ENCODE data around the gene SLC9B2. TPM values are rescaled to one million over a fixed set of nuclear protein-coding genes. Genes with fewer than 3 reads are reported as not detected.

Gene SLC9B2
- total RNA-seq, 1 experiment from 2014 or later = 22.1 TPM

GRCh38 chr4:103067841-103068547, 8.6 kb downstream of the SLC9B2 start:
- TF ChIP-seq CTCF (IDR thresholded peaks at IDR 0.05; ENCODE audit: insufficient read depth in 1 of 2, low read depth in 1 of 2, low read length in 1 of 2, severe bottlenecking in 1 of 2, unreplicated experiment in 1 of 2) = no peak
- Mint-ChIP-seq H3K27ac (ENCODE audit: unreplicated experiment) (no peak overlapping the region), H3K4me1 (ENCODE audit: low read depth, unreplicated experiment) (no peaks in the 10 kb centered on the region), H3K4me3 (ENCODE audit: unreplicated experiment) (no peak overlapping the region), H3K36me3 (ENCODE audit: insufficient read depth, unreplicated experiment) (peaks cover 6% of the 10 kb centered on the region), H3K27me3 (ENCODE audit: insufficient read depth, unreplicated experiment) (no peaks in the 10 kb centered on the region), H3K9me3 (ENCODE audit: unreplicated experiment) (no peaks in the 10 kb centered on the region)
- BruUV-seq (replicated peaks) = no TSS peak
- ChIA-PET POLR2A (no interaction called here), CTCF (no interaction called here)
- Histone ChIP-seq H3K36me3 (ENCODE audit: control insufficient read depth, insufficient read depth, low read length) (no peaks in the 10 kb centered on the region), H3K27me3 (replicated peaks; ENCODE audit: control insufficient read depth, insufficient read depth, low read length) (no peaks in the 10 kb centered on the region), H3K9me3 (no peaks in the 10 kb centered on the region), H3K4me3 (ENCODE audit: low read depth, low read length) (no peak overlapping the region), H3K4me1 (0 out of 2 replicates have a peak, but pooled peaks cover 3% of the 10 kb centered on the region)
- no peak for DNase-seq
- intact Hi-C loops (cut with micrococcal nuclease; ENCODE audit: unreplicated experiment) = no loop called here

- no peaks in the 10 kb centered on the region for H3K9me3 Mint-ChIP-seq (ENCODE audit: unreplicated experiment)
- intact Hi-C loops (cut with micrococcal nuclease; ENCODE audit: unreplicated experiment) = no loop called here
- no peaks in the 10 kb centered on the region for H3K27me3 ChIP-seq (replicated peaks; ENCODE audit: control insufficient read depth, insufficient read depth, low read length)
- H3K36me3 ChIP-seq (ENCODE audit: control insufficient read depth, insufficient read depth, low read length) = no peaks in the 10 kb centered on the region
- TF ChIP-seq CTCF (IDR thresholded peaks at IDR 0.05; ENCODE audit: insufficient read depth in 1 of 2, low read depth in 1 of 2, low read length in 1 of 2, severe bottlenecking in 1 of 2, unreplicated experiment in 1 of 2) = no peak
- H3K36me3 Mint-ChIP-seq (ENCODE audit: insufficient read depth, unreplicated experiment) = no peaks in the 10 kb centered on the region
- no peaks in the 10 kb centered on the region for H3K4me1 Mint-ChIP-seq (ENCODE audit: low read depth, unreplicated experiment)
- no TSS peak for BruUV-seq (replicated peaks)
- H3K27ac Mint-ChIP-seq (ENCODE audit: unreplicated experiment) = no peak overlapping the region
- no peak overlapping the region for H3K4me3 Mint-ChIP-seq (ENCODE audit: unreplicated experiment)
- POLR2A ChIA-PET = no interaction called here
- no peak overlapping the region for H3K4me3 ChIP-seq (ENCODE audit: low read depth, low read length)
- no peaks in the 10 kb centered on the region for H3K27me3 Mint-ChIP-seq (ENCODE audit: insufficient read depth, unreplicated experiment)
- H3K9me3 ChIP-seq = no peaks in the 10 kb centered on the region
- H3K4me1 ChIP-seq = no peaks in the 10 kb centered on the region
- CTCF ChIA-PET = no interaction called here
- no peak for DNase-seq
Observed at GRCh38 chr4:103060453-103061148, 16.0 kb downstream of the SLC9B2 start.

GRCh38 chr4:103054030-103054429, 22.5 kb downstream of the SLC9B2 start:
- no peak for DNase-seq
- no peaks in the 10 kb centered on the region for H3K36me3 ChIP-seq (ENCODE audit: control insufficient read depth, insufficient read depth, low read length)
- ChIA-PET POLR2A (no interaction called here), CTCF (no interaction called here)
- no TSS peak for BruUV-seq (replicated peaks)
- Mint-ChIP-seq H3K4me1 (ENCODE audit: low read depth, unreplicated experiment) (no peaks in the 10 kb centered on the region), H3K9me3 (ENCODE audit: unreplicated experiment) (no peaks in the 10 kb centered on the region), H3K4me3 (ENCODE audit: unreplicated experiment) (no peak overlapping the region), H3K27me3 (ENCODE audit: insufficient read depth, unreplicated experiment) (no peaks in the 10 kb centered on the region), H3K27ac (ENCODE audit: unreplicated experiment) (no peak overlapping the region), H3K36me3 (ENCODE audit: insufficient read depth, unreplicated experiment) (no peaks in the 10 kb centered on the region)
- H3K27me3 ChIP-seq (replicated peaks; ENCODE audit: control insufficient read depth, insufficient read depth, low read length) = no peaks in the 10 kb centered on the region
- H3K4me3 ChIP-seq (ENCODE audit: low read depth, low read length) = no peak overlapping the region
- no peaks in the 10 kb centered on the region for H3K4me1 ChIP-seq
- no peak for TF ChIP-seq CTCF (IDR thresholded peaks at IDR 0.05; ENCODE audit: insufficient read depth in 1 of 2, low read depth in 1 of 2, low read length in 1 of 2, severe bottlenecking in 1 of 2, unreplicated experiment in 1 of 2)
- intact Hi-C loops (cut with micrococcal nuclease; ENCODE audit: unreplicated experiment) = no loop called here
- H3K9me3 ChIP-seq = no peaks in the 10 kb centered on the region

Data from Caco-2 (cell line).